Heart right ventricle (tissue), 16 donors: ENCODE data around the gene RAB24. TPM values are rescaled to one million over a fixed set of nuclear protein-coding genes. Genes with fewer than 3 reads are reported as not detected.

Experiments used
- ATAC-seq, 8 donors: fragments of 200-7000 bp; cut with Tn5 transposase; one replicate each; pipeline ENCODE4 v1.9.1; 2020; ENCODE audit warnings: mild to moderate bottlenecking in 8 of 8, moderate library complexity in 8 of 8, moderate number of reproducible peaks in 1 of 8
- DNase-seq, 2 donors: peaks; one replicate each; pipeline ENCODE4 v3.0.0-alpha.2; 2020
- H3K27ac ChIP-seq, 10 donors: fragments of 200-600 bp; sonication (generic) in 2 of 10; one replicate each; pipeline versions ENCODE4 v1.5.0 to v1.8.0; 2020 to 2022; ENCODE audit warnings: mild to moderate bottlenecking in 3 of 10
- H3K27me3 ChIP-seq, 7 donors: fragments of 200-600 bp; one replicate each; pipeline ENCODE4 v1.8.0; 2021 to 2022; ENCODE audit warnings: mild to moderate bottlenecking in 2 of 7
- H3K36me3 ChIP-seq, 9 donors: fragments of 200-600 bp; sonication (generic) in 1 of 9; one replicate each; pipeline versions ENCODE4 v1.5.0 to v1.8.0; 2020 to 2022; ENCODE audit warnings: mild to moderate bottlenecking in 2 of 9
- H3K4me1 ChIP-seq, 9 donors: fragments of 200-600 bp; sonication (generic) in 1 of 9; one replicate each; pipeline versions ENCODE4 v1.5.0 to v1.8.0; 2020 to 2022; ENCODE audit warnings: mild to moderate bottlenecking in 4 of 9
- H3K4me3 ChIP-seq, 10 donors: fragments of 200-600 bp; sonication (generic) in 2 of 10; one replicate each; pipeline versions ENCODE4 v1.5.0 to v1.8.0; 2020 to 2022; ENCODE audit warnings: mild to moderate bottlenecking in 7 of 10, moderate library complexity in 2 of 10
- H3K9me3 ChIP-seq, 11 donors: fragments of 200-600 bp in 10 of 11; sonication (generic) in 2 of 11; one replicate each; pipeline versions ENCODE4 v1.5.0 to v1.8.0; 2013 to 2022; ENCODE audit warnings: mild to moderate bottlenecking in 2 of 11, control low read depth in 1 of 11, moderate library complexity in 1 of 11
- CTCF ChIP-seq, 9 donors: fragments of 200-600 bp; sonication (generic) in 2 of 9; IDR thresholded peaks; one replicate each; pipeline versions ENCODE4 v1.5.0 to v1.8.0; 2021 to 2022; ENCODE audit warnings: antibody characterized with exemption in 9 of 9, mild to moderate bottlenecking in 5 of 9, moderate library complexity in 1 of 9
- WGBS, 2 donors: extraction: QIAGEN DNeasy Blood & Tissue Kit; methylation state at CpG; one replicate each; pipeline ENCODE4 v1.1.7; 2013; ENCODE audit warnings: inconsistent platforms in 1 of 2; 5-methylcytosine and 5-hydroxymethylcytosine counted together
- intact Hi-C, 10 donors: fragments of 100-400 bp; cut with DNase I; formaldehyde crosslinking; loops; one replicate each; pipeline versions ENCODE4 v1.11.1 to v1.14.2; 2022
- polyA plus RNA-seq, 2 donors: library from polyadenylated mRNA; stranded (reverse); fragments of 200-250 nt; gene quantifications; one replicate each; pipeline ENCODE4 v1.2.3, GENCODE V29; 2013
- total RNA-seq, 10 donors: library from RNA; stranded (reverse); fragmentation: NEBNext Ultra II Directional in 3 of 10; extraction: Animal tissue kit (Norgen Biotek cat#: 25700) in 3 of 10; gene quantifications; one replicate each; pipeline versions ENCODE4 v1.2.1 to v1.2.4, GENCODE V29; 2021 to 2023
- donor health status: Arrhythmogenic right ventricular cardiomyopathy.
- donor health status: ischemic (EF 13 %, LVEDD 7.1; RV severe dilation, severe dysfunction).
- donor health status: healthy with polysubstance abuse.
- donor health status: DM: no; HTN: yes; CAD: no.
- donor health status: DM: no; HTN: no; CAD: no.
- donor health status: ischemic (EF 25% LVEDD 6.9; RV normal size, moderate dysfunction).
- donor health status: ischemic (EF 25% LVEDD 5.7; RV mildly dilated, moderate dysfunction).
- donor health status: healthy.
- donor health status: DM: yes; HTN: yes; CAD: no.
- donor health status: Ischemic cardiomyopathy.
- donor health status: ischemic (EF 35%, LVEDD 5.7; RV mildly dilated, moderate dysfunction).
- donor health status: nonischemic (EF 11% LVEDD 7.7; RV severe dilation, severe dysfunction).
- donor health status: DM: yes; HTN: yes; CAD: no.
- donor health status: PGD.
- donor health status: ischemic (EF 29% LVEDD 5.4; RV normal size, mild dysfunction).
- donor health status: nonischemic (EF 23%, LVEDD 6.1; RV moderate dilation, normal function).

The RAB24 gene
- total and polyA plus RNA-seq, 12 donors, result 14.7 to 39.4 (median 19.7) TPM

GRCh38 chr5:177314376-177315342, 11.1 kb upstream of the RAB24 start:
- H3K9me3 ChIP-seq, result no peaks in the 10 kb centered on the region
- H3K27ac ChIP-seq, result no peak overlapping the region
- 85% methylated on average over 18 of the region's 18 CpGs for WGBS, 2 donors
- no peak for DNase-seq
- H3K4me3 ChIP-seq, result no peak overlapping the region
- H3K4me1 ChIP-seq, result peaks cover 14 to 36% (median 28%) of the 10 kb centered on the region in 9 donors
- no peaks in the 10 kb centered on the region for H3K27me3 ChIP-seq
- intact Hi-C loops, result loop anchor here in 6 of 10 donors (5.0 to 10.0 kb wide), 9 partner anchors 38 to 190 kb away; partner anchors contain the start of genes PDLIM7 (in 2 of the 6), DOK3 (in 1 of the 6) and LMAN2 (in 1 of the 6)
- ATAC-seq, result no peak
- no peak for TF ChIP-seq CTCF (IDR thresholded peaks at IDR 0.05)
- H3K36me3 ChIP-seq, result peaks cover 0 to 12% (median 0%) of the 10 kb centered on the region in 9 donors

- no peak for TF ChIP-seq CTCF (IDR thresholded peaks at IDR 0.05)
- WGBS, 2 donors, result 92 to 93% methylated on average over 15 of the region's 15 CpGs
- Histone ChIP-seq H3K27me3 (no peaks in the 10 kb centered on the region), H3K9me3 (no peaks in the 10 kb centered on the region), H3K36me3 (peaks cover 0 to 12% (median 0%) of the 10 kb centered on the region in 9 donors), H3K27ac (no peak overlapping the region), H3K4me3 (no peak overlapping the region), H3K4me1 (peaks cover 14 to 45% (median 28%) of the 10 kb centered on the region in 9 donors)
- intact Hi-C loops, result loop anchor here in 4 of 10 donors (5.0 to 10.0 kb wide), 5 partner anchors 51 to 191 kb away; partner anchors contain the start of genes PDLIM7 (in 2 of the 4) and DOK3 (in 1 of the 4)
- ATAC-seq (no peak), DNase-seq (no peak)
Observed at GRCh38 chr5:177313561-177314259, 10.2 kb upstream of the RAB24 start.

GRCh38 chr5:177312649-177313181, 9.2 kb upstream of the RAB24 start:
- no peak for DNase-seq
- H3K27ac ChIP-seq, result peak overlapping the region in 1 of 10 donors; percentile 67
- intact Hi-C loops, result loop anchor here in 4 of 10 donors (5.0 to 10.0 kb wide), 5 partner anchors 52 to 192 kb away; partner anchors contain the start of genes PDLIM7 (in 2 of the 4) and DOK3 (in 1 of the 4)

More at GRCh38 chr5:177312649-177313181, 9.2 kb upstream of the RAB24 start:
- Histone ChIP-seq H3K36me3 (peaks cover 0 to 13% (median 0%) of the 10 kb centered on the region in 9 donors), H3K4me1 (peaks cover 14 to 55% (median 28%) of the 10 kb centered on the region in 9 donors), H3K4me3 (peak overlapping the region in 7 of 10 donors; percentile 39 to 70 (median 64)), H3K9me3 (no peaks in the 10 kb centered on the region), H3K27me3 (no peaks in the 10 kb centered on the region)
- no peak for ATAC-seq
- 6 to 10% methylated on average over 19 of the region's 19 CpGs for WGBS, 2 donors
- peak in 1 of 9 donors; percentile 6 for TF ChIP-seq CTCF (IDR thresholded peaks at IDR 0.05)
